Activated T-helper 9 cell treated with anti-CD3 and anti-CD28 coated beads, Interleukin-2, amount 50 U/mL, for 16 hours (primary cell): Measurements from ENCODE around the gene PPP2R1A.
"Not testable (repeated sequence)": the region's sequence is repeated elsewhere in the genome, so short reads cannot be mapped to it uniquely, and the experiment has no call there.

Source experiments
- DNase-seq: peaks from one replicate; pipeline ENCODE4 v3.0.0-alpha.2; 2020; ENCODE audit warnings: low read depth

PPP2R1A gene

DNA sequence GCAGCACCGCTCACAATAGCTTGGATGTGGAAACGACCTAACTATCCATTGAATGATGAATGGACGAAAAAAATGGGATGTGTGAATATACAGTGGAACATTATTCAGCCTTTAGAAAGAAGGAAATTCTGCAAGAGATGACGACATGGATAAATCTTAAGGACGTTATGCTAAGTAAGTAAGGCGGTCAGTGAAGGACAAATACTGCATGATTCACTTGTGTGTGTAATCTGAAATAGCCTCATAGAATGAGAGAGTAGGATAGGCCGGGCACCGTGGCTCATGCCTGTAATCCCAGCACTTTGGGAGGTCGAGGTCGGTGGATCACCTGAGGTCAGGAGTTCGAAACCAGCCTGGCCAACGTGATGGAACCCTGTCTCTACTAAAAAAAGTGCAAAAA lies 54.2 kb downstream of the PPP2R1A start:
- no peak for DNase-seq

DNA sequence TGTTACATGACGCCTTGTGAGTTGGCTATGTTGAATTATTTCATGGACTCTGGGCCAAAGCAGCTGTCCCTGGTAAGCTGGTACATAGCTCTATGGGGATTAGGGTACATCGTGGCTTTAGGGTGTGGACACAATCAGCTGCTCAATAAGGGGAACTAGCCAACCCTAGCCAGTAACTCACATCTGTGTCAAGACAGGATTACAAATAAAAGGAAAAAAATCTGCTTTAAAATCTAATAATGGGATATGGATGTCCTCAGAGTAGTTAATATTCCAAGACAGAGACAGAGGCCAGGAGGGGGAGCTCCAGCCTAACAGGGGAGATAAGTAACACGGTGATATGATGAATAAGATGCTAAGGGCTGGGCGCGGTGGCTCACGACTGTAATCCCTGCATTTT lies 58.4 kb downstream of the PPP2R1A start:
- peak; percentile 31 for DNase-seq

DNA sequence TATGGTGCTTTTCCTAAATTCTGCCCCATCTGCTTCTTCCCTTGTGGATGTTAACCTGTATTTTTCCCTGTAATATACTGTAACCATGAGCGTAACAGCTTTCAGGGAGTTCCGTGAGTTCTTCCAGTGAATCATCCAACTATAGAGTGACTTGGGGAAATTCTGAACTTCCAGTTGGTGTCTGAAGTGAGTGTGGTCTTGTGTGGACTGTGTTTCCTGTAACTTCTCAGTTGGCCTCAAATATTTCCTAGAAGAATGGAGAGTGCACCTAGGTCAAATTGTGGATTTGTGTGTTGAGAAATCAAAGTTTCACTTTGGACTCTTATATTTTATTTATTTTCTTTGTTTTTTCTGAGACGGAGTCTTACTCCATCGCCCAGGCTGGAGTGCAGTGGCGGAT lies 68.6 kb downstream of the PPP2R1A start:
- DNase-seq = no peak

DNA sequence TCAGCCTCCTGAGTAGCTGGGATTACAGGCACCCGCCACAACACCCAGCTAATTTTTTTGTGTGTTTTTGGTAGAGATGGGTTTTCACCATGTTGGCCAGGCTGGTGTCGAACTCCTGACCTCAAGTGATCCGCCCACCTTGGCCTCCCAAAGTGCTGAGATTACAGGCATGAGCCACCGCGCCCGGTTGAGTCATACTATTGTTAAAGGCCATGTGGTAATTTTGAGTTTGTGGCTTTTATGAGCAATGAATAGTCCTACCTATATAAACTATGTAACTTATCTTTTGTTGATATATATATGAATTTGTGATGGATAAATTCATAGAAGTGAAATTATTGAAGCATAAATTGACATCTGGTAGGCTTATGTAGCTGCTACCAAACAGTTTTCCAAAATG lies 75.7 kb downstream of the PPP2R1A start:
- not testable (repeated sequence) for DNase-seq

DNA sequence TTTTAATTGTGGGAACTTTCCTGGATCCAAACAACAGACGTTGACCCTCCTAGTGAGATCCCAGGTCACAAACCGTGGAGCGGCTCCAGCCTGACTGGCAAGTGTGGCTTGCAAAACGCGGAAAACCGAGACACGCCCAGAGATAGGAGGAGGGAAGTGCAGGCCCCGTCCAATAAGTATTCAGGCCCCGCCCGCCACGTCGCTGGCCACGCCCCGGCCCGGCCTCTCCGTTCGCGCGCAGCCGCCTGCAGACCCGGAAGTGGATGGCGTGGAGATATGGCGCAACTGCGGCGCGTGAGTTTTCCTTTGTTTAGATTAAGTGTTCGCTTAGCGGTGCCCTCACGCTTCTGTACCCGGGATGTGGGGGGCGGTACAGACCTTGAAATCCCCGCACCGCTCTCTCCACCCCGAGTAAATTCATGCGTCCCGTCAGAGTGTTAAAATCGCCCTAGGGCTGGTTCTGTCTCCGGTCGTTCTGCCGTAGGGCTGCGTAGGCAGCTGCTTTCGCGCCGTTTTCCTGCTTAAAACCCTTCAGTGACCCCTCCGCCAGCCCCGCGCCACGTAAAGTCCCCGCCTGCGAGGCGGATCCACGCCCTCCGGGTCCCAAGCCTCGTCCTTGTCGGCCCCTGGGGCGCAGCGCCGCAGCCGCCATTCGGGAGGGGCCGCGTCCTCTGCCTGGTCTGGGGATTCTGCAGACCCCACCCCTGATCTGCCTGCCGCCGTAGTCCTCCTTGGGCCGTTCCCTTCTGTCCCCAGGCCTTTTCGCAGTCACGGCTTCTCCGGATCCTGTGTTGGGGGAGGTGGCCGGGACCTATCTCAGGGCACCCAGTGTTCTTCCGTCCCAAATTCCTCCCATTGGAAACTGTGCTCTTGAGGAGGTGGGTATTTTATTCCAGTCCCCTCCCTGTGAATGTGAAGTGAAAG lies 79.7 kb downstream of the PPP2R1A start, which contains the start of gene ZNF766:
Gene ZNF766, plus strand, starts transcription at position 250 of the 924 bp plus-strand sequence. Its CDS starts 27 bp downstream, at position 277.
- DNase-seq = peak; percentile 96

DNA sequence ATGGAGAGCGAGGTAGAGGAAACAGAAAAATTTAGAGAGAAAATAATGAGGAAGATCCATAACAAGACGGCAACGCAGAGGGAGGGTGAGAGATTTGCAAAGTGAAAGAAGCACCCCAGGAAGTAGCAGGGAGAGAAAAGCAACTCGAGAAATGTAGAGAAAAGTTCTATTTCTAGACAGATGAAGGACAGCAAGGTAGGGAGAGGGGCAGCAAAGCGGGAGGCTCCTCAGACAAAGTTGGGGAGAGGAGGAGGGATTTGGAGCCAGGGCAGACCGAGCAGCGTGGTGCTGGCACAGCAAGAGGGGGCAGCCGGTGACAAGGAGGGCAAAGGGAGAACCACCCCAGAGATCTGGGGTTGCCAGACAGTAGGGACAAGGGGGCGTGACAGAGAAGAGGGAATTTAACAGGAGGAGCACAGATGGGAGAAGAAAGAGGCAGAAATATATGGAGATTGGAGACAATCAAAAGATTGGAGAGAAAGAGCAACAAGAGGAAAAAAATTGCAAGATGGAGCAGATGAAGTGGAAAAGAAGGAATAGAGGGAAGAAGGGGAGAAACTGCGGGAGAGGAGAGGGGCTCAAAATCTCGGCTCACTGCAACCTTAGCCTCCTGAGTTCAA lies 80.5 kb downstream of the PPP2R1A start:
- DNase-seq = no peak

DNA sequence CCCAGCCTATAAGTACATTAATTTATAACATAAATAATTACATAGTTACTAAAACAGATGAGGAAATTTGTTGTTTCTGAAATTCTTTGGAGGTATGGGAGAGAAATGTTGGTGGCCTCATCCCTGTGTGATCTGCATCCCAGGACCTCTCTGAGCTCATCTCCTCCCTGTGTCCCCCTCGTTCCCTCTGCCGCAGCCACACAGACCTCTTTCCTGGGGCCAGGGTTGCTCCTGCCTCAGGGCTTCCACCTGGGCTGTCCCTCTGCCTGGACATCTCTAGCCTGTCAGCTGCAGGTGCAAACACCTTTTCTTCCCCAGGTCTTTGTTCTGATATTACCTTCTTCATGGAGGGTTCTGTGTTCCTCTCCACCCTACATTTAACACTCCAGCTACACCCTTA lies 83.4 kb downstream of the PPP2R1A start:
- DNase-seq = no peak

DNA sequence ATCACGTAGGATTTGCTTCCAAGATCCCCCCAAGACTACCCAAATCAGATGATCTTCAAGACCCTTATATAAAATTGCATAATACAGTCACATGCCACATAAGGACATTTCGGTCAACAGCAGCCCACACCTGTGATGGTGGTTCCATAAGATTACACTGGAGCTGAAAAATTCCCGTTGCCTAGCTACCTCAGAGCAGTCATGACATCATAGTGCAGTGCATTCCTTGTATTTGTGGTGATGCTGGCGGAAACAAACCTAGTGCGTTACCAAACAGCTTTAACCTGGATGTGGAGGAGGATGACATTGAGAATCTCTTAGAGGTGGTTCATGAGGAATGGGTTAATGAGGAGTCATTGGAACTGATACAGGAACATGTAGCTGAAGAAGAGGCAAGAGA lies 84.3 kb downstream of the PPP2R1A start:
- no peak for DNase-seq

DNA sequence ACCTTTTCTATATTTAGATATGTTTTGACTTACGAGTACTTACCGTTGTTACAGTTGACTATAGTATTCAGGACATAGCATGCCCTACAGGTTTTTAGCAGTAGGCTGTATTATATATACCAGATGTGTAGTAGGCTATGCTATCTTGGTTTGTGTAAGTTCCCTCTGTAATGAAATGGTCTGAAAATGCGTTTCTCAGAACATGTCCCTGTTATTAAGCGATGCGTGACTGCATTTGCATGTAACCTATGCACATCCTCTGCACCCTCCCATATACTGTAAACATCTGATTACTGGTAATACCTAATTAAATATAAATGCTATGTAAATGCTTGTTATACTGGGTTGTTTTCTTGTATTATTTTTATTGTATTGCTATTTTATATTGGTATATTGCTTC lies 86.1 kb downstream of the PPP2R1A start:
- DNase-seq = no peak

DNA sequence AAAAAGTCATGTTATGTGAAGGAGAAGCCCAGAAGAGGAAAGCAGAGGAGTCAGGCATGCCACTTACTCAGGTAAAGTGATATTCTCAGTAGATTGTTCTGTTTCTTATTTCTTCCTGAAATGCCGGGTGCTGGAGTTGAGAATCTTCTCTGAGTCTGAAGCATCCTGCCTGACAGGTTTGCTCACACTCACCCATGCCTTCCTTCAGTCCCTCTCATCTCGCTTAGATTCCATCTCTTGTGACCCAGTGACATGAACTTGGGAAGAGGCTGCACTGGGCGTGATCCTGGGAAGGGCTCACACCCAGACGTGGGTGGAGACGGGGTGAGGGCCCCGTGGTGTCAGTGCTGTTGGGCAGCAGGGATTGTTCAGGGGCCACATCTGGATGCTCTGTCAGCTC lies 87.6 kb downstream of the PPP2R1A start:
- no peak for DNase-seq
